GM18502 (cell line): ENCODE data around the gene BACH2.
"Not testable (repeated sequence)": the region's sequence is repeated elsewhere in the genome, so short reads cannot be mapped to it uniquely, and the experiment has no call there.

Source experiments
- ATAC-seq: cut with Tn5 transposase; IDR thresholded peaks from one replicate; pipeline ENCODE4 v1.9.1; 2021; ENCODE audit warnings: mild to moderate bottlenecking; ENCODE audit not compliant: unreplicated experiment, poor library complexity

The BACH2 gene

GRCh38 chr6:89890845-89891528 is 405.7 kb downstream of the BACH2 start:
- not testable (repeated sequence) for ATAC-seq

GRCh38 chr6:89888871-89889270 is 407.8 kb downstream of the BACH2 start:
- no peak for ATAC-seq

GRCh38 chr6:89888138-89888514 is 408.5 kb downstream of the BACH2 start:
- ATAC-seq: no peak

GRCh38 chr6:89887452-89888137 is 409.0 kb downstream of the BACH2 start:
- no peak for ATAC-seq

GRCh38 chr6:89886378-89887120 is 410.1 kb downstream of the BACH2 start:
- no peak for ATAC-seq
